ENCODE data around the gene DSG4.
A peak's percentile ranks its signal among the peaks of the same experiment; 100 is the strongest.

Gene DSG4

GRCh38 chr18:31407649-31408048, 31.1 kb downstream of the DSG4 start:
- no peak overlapping the region for H3K4me3 ChIP-seq (ENCODE audit: low read length in 2 of 2)
- H3K9ac ChIP-seq (ENCODE audit: low read depth, low read length, poor library complexity) = no peak overlapping the region
- WGBS, 2 donors (ENCODE audit: extremely low coverage in 2 of 2, insufficient read length in 2 of 2, insufficient replicate concordance in 1 of 2) = no CpG with 5 or more reads among the region's 3 CpGs
- no peaks in the 10 kb centered on the region for H3K9me3 ChIP-seq (replicated peaks in 1 of 2; ENCODE audit: control insufficient read depth in 2 of 2, insufficient read depth in 1 of 2, low read depth in 1 of 2, low read length in 2 of 2)
- no peaks in the 10 kb centered on the region for H3K4me1 ChIP-seq (ENCODE audit: control insufficient read depth in 2 of 2, insufficient read depth in 1 of 2, low read depth in 1 of 2, low read length in 2 of 2)
- H3K27me3 ChIP-seq (ENCODE audit: control insufficient read depth in 3 of 3, insufficient read depth in 3 of 3, low read depth in 1 of 3, low read length in 3 of 3) = no peaks in the 10 kb centered on the region
- H3K36me3 ChIP-seq (replicated peaks in 1 of 2; ENCODE audit: control insufficient read depth in 2 of 2, insufficient read depth in 2 of 2, low read length in 2 of 2) = no peaks in the 10 kb centered on the region
- no peak for DNase-seq (ENCODE audit: low spot score)
- no peak overlapping the region for H2AFZ ChIP-seq (ENCODE audit: low read length)
- no peak overlapping the region for H2AK5ac ChIP-seq (ENCODE audit: low read depth, low read length)
- no peak overlapping the region for H2BK15ac ChIP-seq (ENCODE audit: low read length)
- H3K23ac ChIP-seq (ENCODE audit: low read depth, low read length, poor library complexity) = no peak overlapping the region
- H2BK120ac ChIP-seq (ENCODE audit: low read depth, low read length) = no peak overlapping the region
- H3K4me2 ChIP-seq (ENCODE audit: insufficient read depth, low read length, poor library complexity, severe bottlenecking) = no peak overlapping the region
- no peak overlapping the region for H4K8ac ChIP-seq (ENCODE audit: low read depth, low read length)
- no peak overlapping the region for H3K18ac ChIP-seq (ENCODE audit: low read length)
- H3K27ac ChIP-seq (replicated peaks; ENCODE audit: low read length) = no peak overlapping the region
- H2BK5ac ChIP-seq (ENCODE audit: low read length) = no peak overlapping the region
- H3K4ac ChIP-seq (ENCODE audit: low read length) = no peak overlapping the region
- H3K14ac ChIP-seq (ENCODE audit: low read length) = no peak overlapping the region
- H4K91ac ChIP-seq (ENCODE audit: low read depth, low read length, poor library complexity) = no peak overlapping the region
- no peaks in the 10 kb centered on the region for H3K79me1 ChIP-seq (ENCODE audit: low read depth, low read length)
- no peak overlapping the region for H2BK12ac ChIP-seq (ENCODE audit: low read length)

DNA sequence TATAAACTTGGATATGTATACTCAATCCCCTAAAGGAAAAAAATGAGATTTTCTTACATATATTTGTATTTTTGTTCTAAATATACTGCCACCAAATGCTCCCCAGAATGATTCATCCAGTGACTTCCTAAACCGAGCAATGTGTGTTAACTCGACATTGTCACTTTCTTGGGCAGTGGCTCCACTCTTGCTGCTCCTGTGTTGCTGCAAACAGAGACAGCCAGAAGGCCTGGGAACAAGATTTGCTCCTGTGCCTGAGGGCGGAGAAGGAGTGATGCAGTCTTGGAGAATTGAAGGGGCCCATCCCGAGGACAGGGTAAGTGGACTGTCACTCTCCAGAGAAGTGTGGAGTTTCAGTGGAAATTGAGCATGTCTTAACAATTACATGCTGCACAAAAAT, 32.7 kb downstream of the DSG4 start:
- Histone ChIP-seq H2BK120ac (ENCODE audit: low read depth, low read length) (no peak overlapping the region), H3K23ac (ENCODE audit: low read depth, low read length, poor library complexity) (no peak overlapping the region), H3K27me3 (ENCODE audit: control insufficient read depth in 3 of 3, insufficient read depth in 3 of 3, low read depth in 1 of 3, low read length in 3 of 3) (no peaks in the 10 kb centered on the region), H2BK12ac (ENCODE audit: low read length) (no peak overlapping the region), H3K4me2 (ENCODE audit: insufficient read depth, low read length, poor library complexity, severe bottlenecking) (no peak overlapping the region), H3K4me1 (ENCODE audit: control insufficient read depth in 2 of 2, insufficient read depth in 1 of 2, low read depth in 1 of 2, low read length in 2 of 2) (no peaks in the 10 kb centered on the region), H3K9ac (ENCODE audit: low read depth, low read length, poor library complexity) (no peak overlapping the region), H2BK5ac (ENCODE audit: low read length) (no peak overlapping the region), H3K9me3 (replicated peaks in 1 of 2; ENCODE audit: control insufficient read depth in 2 of 2, insufficient read depth in 1 of 2, low read depth in 1 of 2, low read length in 2 of 2) (no peaks in the 10 kb centered on the region), H3K4ac (ENCODE audit: low read length) (no peak overlapping the region), H2AK5ac (ENCODE audit: low read depth, low read length) (no peak overlapping the region), H3K18ac (ENCODE audit: low read length) (peak overlapping the region; percentile 59), H3K4me3 (ENCODE audit: low read length in 2 of 2) (no peak overlapping the region), H2BK15ac (ENCODE audit: low read length) (no peak overlapping the region), H4K91ac (ENCODE audit: low read depth, low read length, poor library complexity) (no peak overlapping the region), H3K14ac (ENCODE audit: low read length) (no peak overlapping the region), H2AFZ (ENCODE audit: low read length) (no peak overlapping the region), H4K8ac (ENCODE audit: low read depth, low read length) (no peak overlapping the region), H3K79me1 (ENCODE audit: low read depth, low read length) (no peaks in the 10 kb centered on the region), H3K36me3 (replicated peaks in 1 of 2; ENCODE audit: control insufficient read depth in 2 of 2, insufficient read depth in 2 of 2, low read length in 2 of 2) (no peaks in the 10 kb centered on the region), H3K27ac (replicated peaks; ENCODE audit: low read length) (no peak overlapping the region)
- DNase-seq (ENCODE audit: low spot score) = no peak
- WGBS, 2 donors (ENCODE audit: extremely low coverage in 2 of 2, insufficient read length in 2 of 2, insufficient replicate concordance in 1 of 2) = no CpG with 5 or more reads among the region's 4 CpGs

GRCh38 chr18:31410716-31411483, 34.3 kb downstream of the DSG4 start:
- no peak overlapping the region for H3K9ac ChIP-seq (ENCODE audit: low read depth, low read length, poor library complexity)
- H3K23ac ChIP-seq (ENCODE audit: low read depth, low read length, poor library complexity) = no peak overlapping the region
- H2AK5ac ChIP-seq (ENCODE audit: low read depth, low read length) = no peak overlapping the region
- H2BK12ac ChIP-seq (ENCODE audit: low read length) = no peak overlapping the region
- H3K4me1 ChIP-seq (ENCODE audit: control insufficient read depth in 2 of 2, insufficient read depth in 1 of 2, low read depth in 1 of 2, low read length in 2 of 2) = no peaks in the 10 kb centered on the region
- no peak overlapping the region for H2BK5ac ChIP-seq (ENCODE audit: low read length)
- no peak overlapping the region for H3K18ac ChIP-seq (ENCODE audit: low read length)
- H2AFZ ChIP-seq (ENCODE audit: low read length) = no peak overlapping the region
- H3K14ac ChIP-seq (ENCODE audit: low read length) = no peak overlapping the region
- H4K8ac ChIP-seq (ENCODE audit: low read depth, low read length) = no peak overlapping the region
- no peak overlapping the region for H3K4ac ChIP-seq (ENCODE audit: low read length)
- H2BK120ac ChIP-seq (ENCODE audit: low read depth, low read length) = no peak overlapping the region
- H3K36me3 ChIP-seq (replicated peaks in 1 of 2; ENCODE audit: control insufficient read depth in 2 of 2, insufficient read depth in 2 of 2, low read length in 2 of 2) = no peaks in the 10 kb centered on the region
- DNase-seq (ENCODE audit: low spot score) = no peak
- H3K27ac ChIP-seq (replicated peaks; ENCODE audit: low read length) = no peak overlapping the region
- no peaks in the 10 kb centered on the region for H3K9me3 ChIP-seq (replicated peaks in 1 of 2; ENCODE audit: control insufficient read depth in 2 of 2, insufficient read depth in 1 of 2, low read depth in 1 of 2, low read length in 2 of 2)
- no CpG with 5 or more reads among the region's 37 CpGs for WGBS, 2 donors (ENCODE audit: extremely low coverage in 2 of 2, insufficient read length in 2 of 2, insufficient replicate concordance in 1 of 2)
- H3K4me3 ChIP-seq (ENCODE audit: low read length in 2 of 2) = no peak overlapping the region
- no peak overlapping the region for H4K91ac ChIP-seq (ENCODE audit: low read depth, low read length, poor library complexity)
- no peak overlapping the region for H3K4me2 ChIP-seq (ENCODE audit: insufficient read depth, low read length, poor library complexity, severe bottlenecking)
- no peaks in the 10 kb centered on the region for H3K27me3 ChIP-seq (ENCODE audit: control insufficient read depth in 3 of 3, insufficient read depth in 3 of 3, low read depth in 1 of 3, low read length in 3 of 3)
- H2BK15ac ChIP-seq (ENCODE audit: low read length) = no peak overlapping the region
- no peaks in the 10 kb centered on the region for H3K79me1 ChIP-seq (ENCODE audit: low read depth, low read length)

GRCh38 chr18:31413137-31413536, 36.6 kb downstream of the DSG4 start:
- no peak overlapping the region for H3K4ac ChIP-seq (ENCODE audit: low read length)
- no peak overlapping the region for H4K8ac ChIP-seq (ENCODE audit: low read depth, low read length)
- no peak overlapping the region for H4K91ac ChIP-seq (ENCODE audit: low read depth, low read length, poor library complexity)
- no peak overlapping the region for H3K4me2 ChIP-seq (ENCODE audit: insufficient read depth, low read length, poor library complexity, severe bottlenecking)
- H3K14ac ChIP-seq (ENCODE audit: low read length) = no peak overlapping the region
- H3K23ac ChIP-seq (ENCODE audit: low read depth, low read length, poor library complexity) = no peak overlapping the region
- H3K9me3 ChIP-seq (replicated peaks in 1 of 2; ENCODE audit: control insufficient read depth in 2 of 2, insufficient read depth in 1 of 2, low read depth in 1 of 2, low read length in 2 of 2) = no peaks in the 10 kb centered on the region
- no peak overlapping the region for H2AFZ ChIP-seq (ENCODE audit: low read length)
- no peaks in the 10 kb centered on the region for H3K79me1 ChIP-seq (ENCODE audit: low read depth, low read length)
- H3K36me3 ChIP-seq (replicated peaks in 1 of 2; ENCODE audit: control insufficient read depth in 2 of 2, insufficient read depth in 2 of 2, low read length in 2 of 2) = no peaks in the 10 kb centered on the region
- H3K18ac ChIP-seq (ENCODE audit: low read length) = no peak overlapping the region
- no peak overlapping the region for H2BK15ac ChIP-seq (ENCODE audit: low read length)
- H3K4me3 ChIP-seq (ENCODE audit: low read length in 2 of 2) = no peak overlapping the region
- H2BK12ac ChIP-seq (ENCODE audit: low read length) = no peak overlapping the region
- H2AK5ac ChIP-seq (ENCODE audit: low read depth, low read length) = no peak overlapping the region
- no peak overlapping the region for H2BK120ac ChIP-seq (ENCODE audit: low read depth, low read length)
- H3K27me3 ChIP-seq (ENCODE audit: control insufficient read depth in 3 of 3, insufficient read depth in 3 of 3, low read depth in 1 of 3, low read length in 3 of 3) = no peaks in the 10 kb centered on the region
- H3K27ac ChIP-seq (replicated peaks; ENCODE audit: low read length) = no peak overlapping the region
- WGBS, 2 donors (ENCODE audit: extremely low coverage in 2 of 2, insufficient read length in 2 of 2, insufficient replicate concordance in 1 of 2) = no CpG with 5 or more reads among the region's 6 CpGs
- H2BK5ac ChIP-seq (ENCODE audit: low read length) = no peak overlapping the region
- H3K9ac ChIP-seq (ENCODE audit: low read depth, low read length, poor library complexity) = no peak overlapping the region
- H3K4me1 ChIP-seq (ENCODE audit: control insufficient read depth in 2 of 2, insufficient read depth in 1 of 2, low read depth in 1 of 2, low read length in 2 of 2) = no peaks in the 10 kb centered on the region
- DNase-seq (ENCODE audit: low spot score) = no peak

All from neuronal stem cell (in vitro differentiated cells).